Measurements from ENCODE around the gene ARHGAP8. TPM values are rescaled to one million over a fixed set of nuclear protein-coding genes. Genes with fewer than 3 reads are reported as not detected.

ARHGAP8 gene
- total and polyA plus RNA-seq, 10 of the 15 experiments (the other 5 are each of a cell fraction or from before 2014, with no cell fraction given): 0.33 TPM; not detected in 9

GRCh38 chr22:44855855-44856254, 103.5 kb downstream of the ARHGAP8 start:
- no peak for DNase-seq (ENCODE audit: low read depth, low spot score)
- TF ChIP-seq CHD4 (IDR thresholded peaks at IDR 0.05) (no peak), NR2C2 (IDR thresholded peaks at IDR 0.05; ENCODE audit: borderline replicate concordance, control insufficient read depth, insufficient read length, low read depth) (no peak), ESRRA (IDR thresholded peaks at IDR 0.05; ENCODE audit: low read length) (no peak), POU2F2 (IDR thresholded peaks at IDR 0.05; ENCODE audit: borderline replicate concordance, low read depth, low read length) (no peak), NFXL1 (IDR thresholded peaks at IDR 0.05; ENCODE audit: borderline replicate concordance) (no peak), LARP7 (IDR thresholded peaks at IDR 0.05) (no peak), POLR2AphosphoS2 (IDR thresholded peaks at IDR 0.05; ENCODE audit: low read depth, low read length) (no peak), ZZZ3 (IDR thresholded peaks at IDR 0.05; ENCODE audit: control insufficient read depth, insufficient read length, low read depth) (no peak), PAX5 (IDR thresholded peaks at IDR 0.05; ENCODE audit: borderline replicate concordance, low read depth, low read length) (no peak), ZBTB33 (IDR thresholded peaks at IDR 0.05) (no peak), RFX5 (IDR thresholded peaks at IDR 0.05; ENCODE audit: low read depth, low read length) (no peak), CBX5 (IDR thresholded peaks at IDR 0.05; ENCODE audit: low read depth) (no peak), SREBF2 (IDR thresholded peaks at IDR 0.05; ENCODE audit: low read length) (no peak), CTCF (IDR thresholded peaks at IDR 0.05 in 2 of 3, conservative IDR thresholded peaks at IDR 0.05 in 1 of 3; ENCODE audit: control insufficient read depth in 2 of 3, extremely low read depth in 1 of 3, insufficient read depth in 1 of 3, low read depth in 3 of 3, low read length in 3 of 3) (no peak), BCLAF1 (IDR thresholded peaks at IDR 0.05) (no peak), GATAD2B (conservative IDR thresholded peaks at IDR 0.05; ENCODE audit: low read depth) (no peak), ASH2L (IDR thresholded peaks at IDR 0.05; ENCODE audit: borderline replicate concordance, low read depth) (no peak), ZBED1 (IDR thresholded peaks at IDR 0.05; ENCODE audit: borderline replicate concordance) (no peak)

More at GRCh38 chr22:44855855-44856254, 103.5 kb downstream of the ARHGAP8 start:
- H3K4me2 ChIP-seq (ENCODE audit: control insufficient read depth, insufficient read depth): no peak overlapping the region
- H3K9ac ChIP-seq (ENCODE audit: control insufficient read depth, insufficient read depth, low read length): no peak overlapping the region
- WGBS (ENCODE audit: insufficient coverage, insufficient replicate concordance, low lambda C conversion rate, missing lambda C conversion rate): 79% methylated on average over 5 of the region's 5 CpGs
- no peaks in the 10 kb centered on the region for H4K20me1 ChIP-seq (ENCODE audit: control insufficient read depth, insufficient read depth)
- ChIA-PET CTCF (no interaction called here), SMC1A (ENCODE audit: uncharacterized antibody, unreplicated experiment) (no interaction called here), RAD21 (ENCODE audit: unreplicated experiment) (no interaction called here), POLR2A (no interaction called here)
- FAIRE-seq (no peak), ATAC-seq (no peak)
- in situ Hi-C loops (cut with MboI) (no loop called here), intact Hi-C loops (cut with micrococcal nuclease; ENCODE audit: unreplicated experiment) (no loop called here)
- no TSS peak for BruUV-seq (replicated peaks)
- no peaks in the 10 kb centered on the region for H3K79me2 ChIP-seq (ENCODE audit: control insufficient read depth, insufficient read depth, low read length)
- no peaks in the 10 kb centered on the region for H3K4me1 ChIP-seq (ENCODE audit: control insufficient read depth, insufficient read depth, low read length)
- H3K27ac ChIP-seq (ENCODE audit: control insufficient read depth, insufficient read depth): no peak overlapping the region
- no peak overlapping the region for H2AFZ ChIP-seq (ENCODE audit: control insufficient read depth, low read depth, low read length)
- no peak overlapping the region for H3K4me3 ChIP-seq
- no peaks in the 10 kb centered on the region for H3K36me3 ChIP-seq (ENCODE audit: control insufficient read depth in 2 of 2, insufficient read depth in 2 of 2, low read length in 1 of 2)
- no peaks in the 10 kb centered on the region for H3K9me3 ChIP-seq (replicated peaks; ENCODE audit: control insufficient read depth, insufficient read depth, low read length)
- no peaks in the 10 kb centered on the region for H3K27me3 ChIP-seq (replicated peaks in 1 of 2; ENCODE audit: control insufficient read depth in 2 of 2, insufficient read depth in 2 of 2, low read length in 1 of 2)

All from GM12878 (cell line).